Thoracic aorta (tissue), 2 donors: ENCODE measurements around the gene NDNF. TPM values are rescaled to one million over a fixed set of nuclear protein-coding genes. Genes with fewer than 3 reads are reported as not detected.

Experiments
- ATAC-seq: fragments of 150-250 bp; one replicate; pipeline ENCODE4 v1.8.0; 2017; ENCODE audit warnings: low read depth; ENCODE audit not compliant: insufficient number of reproducible peaks, low FRiP score
- DNase-seq: peaks from one replicate; pipeline ENCODE4 v3.0.0-alpha.2; 2020; ENCODE audit warnings: low spot score
- H3K27ac ChIP-seq, 2 donors: fragments of 200-600 bp; sonication (generic); 1 replicate in 1 of 2; 2 replicates in 1 of 2; pipeline ENCODE4 v1.5.1; 2016; ENCODE audit warnings: mild to moderate bottlenecking in 2 of 2, moderate library complexity in 2 of 2
- H3K27me3 ChIP-seq: fragments of 200-600 bp; sonication (generic); replicated peaks from 2 replicates; pipeline ENCODE4 v1.6.0; 2016; ENCODE audit warnings: mild to moderate bottlenecking; ENCODE audit not compliant: insufficient read depth
- H3K36me3 ChIP-seq: fragments of 200-600 bp; sonication (generic); one replicate; pipeline ENCODE4 v1.5.1; 2016
- H3K4me1 ChIP-seq, 2 donors: fragments of 200-600 bp; sonication (generic); 1 replicate in 1 of 2; 2 replicates in 1 of 2; pipeline versions ENCODE4 v1.5.1 to v1.6.0; 2016; ENCODE audit warnings: low read depth in 2 of 2, mild to moderate bottlenecking in 1 of 2; ENCODE audit not compliant: control insufficient read depth in 1 of 2
- H3K4me3 ChIP-seq: fragments of 200-600 bp; sonication (generic); 2 replicates; pipeline ENCODE4 v1.5.1; 2016; ENCODE audit warnings: mild to moderate bottlenecking
- H3K9me3 ChIP-seq: fragments of 200-600 bp; sonication (generic); 2 replicates; pipeline ENCODE4 v1.5.1; 2016
- CTCF ChIP-seq: fragments of 200-600 bp; sonication (generic); IDR thresholded peaks from one replicate; pipeline ENCODE4 v1.5.1; 2019; ENCODE audit warnings: antibody characterized with exemption
- total RNA-seq, 2 donors: library from RNA; depleted of rRNA; stranded (reverse); fragments of >200 nt; gene quantifications; one replicate each; pipeline versions ENCODE4 v1.1.0 to v1.2.3, GENCODE V29; 2016

The NDNF gene
- total RNA-seq, 2 donors from 2014 or later: 1.5 to 16.0 TPM

DNA sequence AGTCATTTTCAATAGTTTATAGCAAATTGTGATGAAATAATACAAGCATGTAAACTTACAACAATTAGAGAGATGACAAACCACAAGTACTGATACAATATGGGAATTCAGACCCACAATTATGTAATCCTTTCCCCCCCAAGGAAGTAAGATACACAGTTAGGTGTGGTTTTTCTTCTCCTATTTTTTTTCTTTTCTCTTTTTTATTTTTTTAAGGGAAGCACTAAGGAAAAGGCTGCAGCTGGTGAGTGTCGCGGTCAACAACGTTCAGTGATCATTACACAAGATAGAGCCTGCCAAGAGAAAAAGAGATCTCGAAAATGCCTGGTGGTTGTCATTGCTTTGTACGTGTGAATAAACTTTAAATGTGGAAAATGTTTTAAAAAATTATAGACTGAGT lies 9.8 kb downstream of the NDNF start:
- Histone ChIP-seq H3K9me3 (no peaks in the 10 kb centered on the region), H3K27ac (no peak overlapping the region), H3K4me3 (no peak overlapping the region), H3K27me3 (no peaks in the 10 kb centered on the region), H3K36me3 (no peaks in the 10 kb centered on the region), H3K4me1 (no peaks in the 10 kb centered on the region)
- ATAC-seq: no peak
- TF ChIP-seq CTCF: no peak
- no peak for DNase-seq

DNA sequence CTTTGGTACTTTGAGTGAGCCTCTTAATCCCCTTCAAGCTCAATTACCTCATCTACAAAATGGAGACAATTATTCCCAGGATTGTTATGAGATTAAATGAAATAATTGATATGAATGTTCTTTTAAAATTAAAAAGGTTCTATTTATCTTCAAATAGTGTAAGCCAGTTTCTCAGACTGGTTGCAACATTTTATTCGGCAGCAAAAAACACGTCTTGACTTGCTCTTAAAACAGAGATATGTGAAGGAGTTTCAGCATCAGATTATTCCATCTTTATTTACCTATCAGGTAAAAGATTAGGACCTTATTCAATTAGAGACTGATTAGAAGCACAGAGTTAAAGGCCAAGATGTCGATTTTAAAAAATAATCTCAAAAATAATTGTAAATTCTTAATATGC lies 10.5 kb downstream of the NDNF start:
- DNase-seq: no peak
- ATAC-seq: no peak

GRCh38 chr4:121061215-121061614 lies 11.1 kb downstream of the NDNF start:
- Histone ChIP-seq H3K4me3 (no peak overlapping the region), H3K36me3 (no peaks in the 10 kb centered on the region), H3K27me3 (no peaks in the 10 kb centered on the region), H3K4me1 (no peaks in the 10 kb centered on the region), H3K27ac (no peak overlapping the region), H3K9me3 (no peaks in the 10 kb centered on the region)
- DNase-seq (no peak), ATAC-seq (no peak)
- no peak for TF ChIP-seq CTCF

More for the DNA sequence above, 10.5 kb downstream of the NDNF start:
- Histone ChIP-seq H3K4me3 (no peak overlapping the region), H3K36me3 (no peaks in the 10 kb centered on the region), H3K9me3 (no peaks in the 10 kb centered on the region), H3K4me1 (no peaks in the 10 kb centered on the region), H3K27me3 (no peaks in the 10 kb centered on the region), H3K27ac (no peak overlapping the region)
- TF ChIP-seq CTCF: no peak

DNA sequence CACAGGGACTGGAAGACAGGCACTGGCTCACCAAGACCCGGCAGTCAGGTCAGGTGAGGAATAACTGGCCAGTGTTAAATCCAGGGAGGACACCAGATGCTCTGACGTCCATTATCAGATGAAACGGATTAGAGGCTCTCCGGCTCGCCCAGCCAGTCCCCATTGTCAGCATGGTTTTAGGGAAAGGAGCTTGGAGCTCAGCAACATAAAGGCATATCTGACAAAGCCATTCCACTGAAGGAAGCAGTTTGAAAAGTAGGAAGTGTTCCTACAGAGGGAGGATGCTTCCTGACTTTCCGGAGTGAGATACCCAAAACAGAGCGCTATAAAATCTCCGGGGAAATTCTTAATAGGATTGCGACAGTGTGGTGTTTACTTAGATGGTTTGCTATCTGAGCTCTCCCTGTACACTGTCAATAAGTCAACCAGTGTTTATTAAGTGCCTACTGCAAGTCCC lies 14.8 kb downstream of the NDNF start:
- Histone ChIP-seq H3K9me3 (no peaks in the 10 kb centered on the region), H3K36me3 (no peaks in the 10 kb centered on the region), H3K4me1 (no peaks in the 10 kb centered on the region), H3K27me3 (no peaks in the 10 kb centered on the region), H3K4me3 (no peak overlapping the region), H3K27ac (no peak overlapping the region)
- TF ChIP-seq CTCF: no peak
- ATAC-seq (no peak), DNase-seq (no peak)

DNA sequence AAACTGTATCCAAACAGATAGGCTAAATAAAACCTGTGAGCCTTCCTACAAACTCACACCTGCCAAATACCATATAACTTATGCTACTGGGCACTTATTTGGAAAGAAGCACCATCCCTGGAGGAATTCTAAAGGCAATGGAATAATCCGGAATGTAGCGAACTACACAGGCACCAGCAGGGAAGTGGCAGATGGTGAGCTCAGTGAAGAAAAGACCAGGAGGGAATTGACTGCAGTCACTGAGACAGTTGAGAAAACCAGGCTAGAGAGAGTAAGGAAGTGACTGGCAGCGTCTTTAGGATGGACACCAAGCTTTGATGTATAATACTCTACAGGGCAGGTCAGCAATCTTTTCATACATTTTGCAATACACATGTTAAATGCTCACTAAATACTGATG lies 16.3 kb downstream of the NDNF start:
- Histone ChIP-seq H3K36me3 (no peaks in the 10 kb centered on the region), H3K4me1 (no peaks in the 10 kb centered on the region), H3K9me3 (no peaks in the 10 kb centered on the region), H3K4me3 (no peak overlapping the region), H3K27me3 (no peaks in the 10 kb centered on the region), H3K27ac (no peak overlapping the region)
- no peak for TF ChIP-seq CTCF
- DNase-seq: no peak
- ATAC-seq: no peak
